NCI-H510A treated with DMSO at 0.1 percent for 48 hours (cell line): ENCODE measurements around the gene VAC14.
"Not testable (repeated sequence)": the region's sequence is repeated elsewhere in the genome, so short reads cannot be mapped to it uniquely, and the experiment has no call there.

Source experiments
- DNase-seq: peaks from one replicate; lab custom pipeline; 2025; lab: John Stamatoyannopoulos, UW

VAC14 gene

DNA sequence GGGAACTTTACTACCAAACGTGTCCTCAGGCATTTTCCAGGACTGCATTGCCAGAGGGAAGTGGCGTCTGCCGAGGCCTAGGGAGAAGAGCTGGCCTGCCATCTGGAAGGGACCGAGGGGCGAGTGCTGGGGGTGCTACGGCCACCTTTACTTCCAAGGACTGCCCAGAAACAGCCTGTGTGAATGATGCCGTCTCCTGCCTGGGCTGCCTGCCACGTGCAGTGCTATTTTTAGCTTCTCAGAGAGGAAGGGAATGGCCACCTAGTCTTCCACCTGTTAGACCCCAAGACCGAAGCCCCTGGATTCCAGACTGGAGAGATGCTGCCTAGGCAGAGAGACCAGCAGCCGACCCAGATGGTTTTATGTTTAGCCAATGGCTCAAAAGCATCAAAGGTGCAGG is 57.2 kb downstream of the VAC14 start:
- no peak for DNase-seq

DNA sequence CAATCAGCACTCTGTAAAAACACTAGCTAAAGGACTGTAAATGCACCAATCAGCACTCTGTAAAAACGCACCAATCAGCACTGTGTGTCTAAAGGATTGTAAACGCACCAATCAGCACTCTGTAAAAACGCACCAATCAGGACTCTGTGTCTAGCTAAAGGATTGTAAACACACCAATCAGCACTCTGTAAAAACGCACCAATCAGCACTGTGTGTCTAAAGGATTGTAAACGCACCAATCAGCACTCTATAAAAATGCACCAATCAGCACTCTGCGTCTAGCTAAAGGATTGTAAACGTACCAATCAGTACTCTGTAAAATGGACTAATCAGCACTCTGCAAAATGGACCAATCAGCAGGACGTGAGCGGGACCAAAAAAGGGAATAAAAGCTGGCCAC is 58.0 kb downstream of the VAC14 start:
- DNase-seq, result not testable (repeated sequence)

DNA sequence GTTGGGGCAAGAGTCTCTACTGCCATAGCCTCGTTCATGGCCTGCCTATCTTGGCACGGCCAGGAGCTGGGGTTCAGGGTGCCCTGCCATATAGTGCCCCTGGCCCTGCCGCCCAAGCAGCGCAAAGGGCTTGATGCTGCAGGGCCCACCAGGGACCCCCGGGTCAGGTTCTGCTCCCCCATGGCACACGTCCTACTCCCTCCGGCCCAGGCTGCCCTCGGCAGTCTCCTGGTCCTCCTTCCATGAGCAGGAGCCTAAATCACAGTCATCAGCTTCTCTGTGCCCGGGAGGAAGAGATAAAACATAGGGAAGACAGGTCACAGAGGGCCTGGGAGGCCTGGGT is 59.2 kb downstream of the VAC14 start:
- no peak for DNase-seq

DNA sequence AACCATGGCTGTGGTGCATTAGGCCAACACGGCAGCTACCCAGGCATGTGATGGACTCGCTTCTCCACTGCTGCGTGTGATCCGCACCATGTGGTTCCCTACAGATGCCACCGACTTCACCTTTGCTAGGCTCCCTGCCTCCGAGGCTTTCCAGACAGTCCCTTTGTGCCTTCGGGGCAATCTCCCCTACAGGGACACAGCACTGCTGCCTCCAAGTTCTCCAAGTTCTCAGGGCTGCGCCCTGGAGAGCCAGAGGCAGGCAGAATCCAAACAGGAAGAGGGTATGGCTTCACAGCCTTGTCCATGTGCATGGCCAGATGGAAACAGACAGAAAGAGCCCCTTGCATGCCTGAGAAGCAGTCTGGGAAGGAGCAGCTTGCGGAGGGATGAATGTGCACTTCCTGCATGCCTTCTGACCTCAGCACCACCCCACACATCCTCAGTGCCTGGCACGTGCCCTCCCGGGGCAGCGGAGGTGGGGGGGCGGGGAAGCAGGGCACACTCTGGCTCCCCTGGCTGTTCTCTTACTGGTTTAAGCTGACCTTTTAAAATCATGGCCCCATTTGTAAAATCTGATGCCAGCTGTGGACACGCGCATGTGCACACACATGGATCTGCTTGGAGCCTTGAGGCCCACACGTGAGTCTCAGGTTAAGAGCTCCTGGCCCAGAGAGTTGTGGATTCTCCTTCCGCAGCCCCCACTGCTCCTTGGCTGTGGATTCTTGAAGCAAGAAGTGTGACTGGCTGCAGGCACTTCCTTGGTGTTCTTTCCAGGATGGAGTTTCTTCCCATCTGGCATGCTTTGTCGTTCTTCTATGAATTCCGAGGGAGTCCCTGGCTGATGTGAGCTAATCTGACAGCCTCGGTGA is 59.8 kb downstream of the VAC14 start:
- no peak for DNase-seq

DNA sequence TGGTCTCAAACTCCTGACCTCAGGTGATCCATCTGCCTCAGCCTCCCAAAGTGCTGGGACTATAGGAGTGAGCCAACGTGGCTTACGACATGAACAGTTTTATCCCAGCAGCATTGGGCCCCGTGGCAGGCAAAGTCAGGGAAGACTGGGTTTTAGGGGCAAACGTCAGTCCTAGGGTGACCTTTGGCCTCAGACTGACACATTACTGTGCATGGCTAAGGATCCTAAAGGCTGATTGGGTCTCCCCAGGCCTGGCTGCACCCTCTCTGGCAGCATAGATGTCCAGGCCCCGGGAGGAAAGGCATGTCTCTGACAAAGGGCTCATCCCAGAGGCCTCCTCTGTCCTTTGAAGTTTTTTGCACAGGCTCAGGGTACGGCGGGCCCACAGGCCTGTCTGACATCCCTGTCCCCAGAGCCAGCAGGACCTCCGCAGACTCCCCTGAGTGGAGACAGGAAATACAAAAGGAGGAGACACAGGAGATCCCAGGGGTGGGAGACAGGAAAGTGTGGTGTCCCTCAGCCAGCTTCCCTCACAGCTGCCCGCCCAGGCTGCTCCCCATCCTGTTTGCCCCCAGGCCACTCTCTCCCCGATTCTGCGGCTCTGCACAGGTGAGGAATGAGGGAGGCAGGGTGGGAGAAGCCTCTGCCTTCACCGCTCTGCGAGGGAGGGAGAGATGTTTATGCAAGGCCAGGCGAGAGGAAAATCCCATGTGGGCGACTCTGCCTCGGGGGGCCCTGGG is 60.6 kb downstream of the VAC14 start:
- DNase-seq, result no peak

DNA sequence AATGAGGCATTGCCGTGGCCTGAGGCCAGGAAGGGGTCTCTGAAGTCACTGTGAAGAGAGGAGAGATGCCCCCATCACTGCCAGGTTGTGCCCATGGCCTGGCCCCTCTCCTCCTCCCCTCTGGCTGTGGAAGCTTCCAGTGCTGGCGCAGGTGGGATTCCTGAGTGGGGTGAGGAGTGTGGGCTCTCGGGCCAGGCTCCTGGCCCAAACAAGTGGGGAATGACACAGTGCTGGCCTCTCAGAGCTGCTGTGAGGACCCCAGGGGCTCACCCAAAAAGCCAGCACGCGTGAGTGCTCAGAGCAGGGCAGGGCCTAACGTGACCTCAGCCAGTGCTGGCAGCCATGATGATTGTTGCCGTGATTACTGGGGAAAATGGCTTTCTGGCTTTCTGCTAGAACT is 61.6 kb downstream of the VAC14 start:
- DNase-seq, result no peak

DNA sequence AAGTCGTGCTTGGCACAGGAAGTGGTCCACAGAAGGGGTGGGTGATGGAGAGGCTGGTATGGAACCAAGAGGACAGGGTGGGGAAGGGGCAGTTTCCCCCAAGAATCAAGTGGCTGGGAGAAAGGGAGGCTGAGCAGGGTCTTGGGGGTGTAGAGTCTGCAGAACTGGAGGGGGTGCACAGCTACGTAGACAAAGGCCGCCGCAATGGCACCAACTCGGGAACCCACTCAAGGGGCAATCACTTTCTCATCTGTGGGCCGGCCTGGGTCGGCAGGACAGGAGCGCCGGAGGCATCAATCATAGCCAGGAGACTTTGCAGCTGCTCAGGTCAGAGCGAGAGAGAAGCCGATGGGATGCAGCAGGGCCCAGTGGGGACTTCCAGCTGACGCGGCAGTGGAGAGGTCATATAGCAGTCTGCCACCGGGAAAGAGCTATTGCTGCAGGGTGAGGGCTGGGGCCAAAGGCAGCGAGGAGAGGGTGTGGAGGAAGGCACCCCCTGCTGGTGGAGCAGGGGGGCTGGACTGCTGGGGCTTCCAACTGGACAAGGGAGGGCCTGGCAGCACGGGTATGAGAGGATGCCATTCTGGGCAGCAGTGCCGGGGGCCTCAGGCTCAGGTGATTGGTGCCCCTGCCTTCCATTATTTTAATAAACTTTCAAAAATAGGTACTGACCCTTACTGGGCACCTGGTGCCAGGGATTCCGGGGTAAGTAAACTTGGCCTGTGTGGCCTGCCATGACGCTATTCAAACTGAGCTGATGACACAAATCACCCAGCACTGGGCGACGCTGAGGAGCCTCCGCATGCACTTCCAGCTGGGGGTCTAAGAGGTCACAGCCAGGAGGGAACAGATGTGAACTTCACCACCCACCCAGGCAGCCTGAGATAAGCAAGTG is 62.6 kb downstream of the VAC14 start:
- DNase-seq, result peak; percentile 35

DNA sequence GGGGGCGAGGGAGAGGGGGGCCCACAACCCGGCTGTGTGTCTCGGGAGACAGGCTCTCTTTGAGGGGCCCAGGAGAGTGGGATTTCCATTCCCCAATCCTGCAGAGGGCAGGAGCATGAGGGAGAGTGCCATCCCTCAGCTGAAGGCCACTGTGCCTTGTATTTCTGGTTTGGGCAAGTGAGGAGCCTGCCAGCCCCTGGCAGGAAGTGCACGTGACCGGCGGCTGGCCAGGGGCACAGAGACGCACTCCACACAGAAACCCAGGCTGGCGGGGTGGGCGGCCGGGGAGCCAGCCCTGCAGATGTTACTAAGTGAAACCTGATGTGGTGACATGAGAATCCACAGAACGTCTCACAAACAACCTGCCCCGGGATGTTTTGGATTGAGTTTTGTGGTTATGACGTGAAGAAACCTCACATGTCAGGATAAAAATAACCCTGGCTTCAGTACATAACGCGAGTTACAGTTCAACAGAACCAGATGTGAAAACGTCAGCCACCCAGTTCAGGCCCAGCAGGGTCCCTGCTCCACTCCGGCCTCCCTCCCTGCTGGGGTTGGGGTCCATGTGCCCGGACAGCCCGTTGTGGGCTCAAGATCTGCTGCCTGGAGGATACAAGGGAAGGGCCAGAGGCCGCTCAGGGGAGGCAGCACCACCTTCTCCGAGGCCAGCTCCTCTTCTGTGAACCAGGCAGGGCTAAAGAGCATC is 63.4 kb downstream of the VAC14 start:
- DNase-seq, result peak; percentile 4

DNA sequence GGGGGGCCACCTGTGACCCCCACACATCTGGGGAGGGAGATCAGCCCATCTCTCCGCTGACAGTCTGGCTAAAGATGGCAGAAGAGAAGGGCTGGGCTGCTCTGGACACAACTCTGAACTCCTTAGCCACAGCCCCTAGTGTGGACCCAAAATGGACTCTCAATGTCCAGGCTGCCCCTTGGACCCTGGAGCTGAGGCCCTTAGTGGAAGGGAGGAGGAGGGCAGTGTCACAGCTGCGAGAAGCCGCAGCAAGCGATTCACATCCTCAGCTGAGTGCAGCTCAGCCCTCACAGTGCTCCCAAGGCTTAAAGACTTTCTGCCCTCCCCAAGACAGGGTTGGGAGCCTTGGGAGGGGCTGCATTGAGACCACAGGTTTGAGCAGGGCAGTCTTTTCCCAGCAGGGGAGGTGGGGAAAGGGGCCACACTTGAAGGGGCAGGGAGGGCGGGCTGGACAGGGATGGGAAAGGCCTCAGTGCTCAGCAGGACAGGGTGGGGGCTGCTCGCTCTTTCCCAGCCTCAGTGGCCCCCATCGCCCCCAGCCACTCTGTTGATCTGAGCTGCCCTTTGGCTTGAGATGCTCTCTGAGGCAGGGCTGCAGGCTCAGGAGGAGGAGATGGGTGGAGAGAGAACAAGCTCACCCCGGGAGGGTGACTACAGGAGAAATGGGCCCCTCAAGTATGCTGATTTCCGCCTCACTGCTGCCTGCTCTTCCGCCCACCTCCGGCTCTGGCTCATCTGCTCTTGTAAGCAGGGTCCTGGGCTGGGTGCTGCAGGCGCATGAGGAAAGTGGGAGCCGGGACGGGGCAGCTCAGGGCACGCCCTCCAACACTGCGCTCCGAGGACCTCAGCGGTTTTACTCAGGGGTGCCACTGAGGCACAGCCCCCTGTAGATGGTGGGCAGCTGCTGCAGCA is 64.2 kb downstream of the VAC14 start:
- DNase-seq, result no peak

DNA sequence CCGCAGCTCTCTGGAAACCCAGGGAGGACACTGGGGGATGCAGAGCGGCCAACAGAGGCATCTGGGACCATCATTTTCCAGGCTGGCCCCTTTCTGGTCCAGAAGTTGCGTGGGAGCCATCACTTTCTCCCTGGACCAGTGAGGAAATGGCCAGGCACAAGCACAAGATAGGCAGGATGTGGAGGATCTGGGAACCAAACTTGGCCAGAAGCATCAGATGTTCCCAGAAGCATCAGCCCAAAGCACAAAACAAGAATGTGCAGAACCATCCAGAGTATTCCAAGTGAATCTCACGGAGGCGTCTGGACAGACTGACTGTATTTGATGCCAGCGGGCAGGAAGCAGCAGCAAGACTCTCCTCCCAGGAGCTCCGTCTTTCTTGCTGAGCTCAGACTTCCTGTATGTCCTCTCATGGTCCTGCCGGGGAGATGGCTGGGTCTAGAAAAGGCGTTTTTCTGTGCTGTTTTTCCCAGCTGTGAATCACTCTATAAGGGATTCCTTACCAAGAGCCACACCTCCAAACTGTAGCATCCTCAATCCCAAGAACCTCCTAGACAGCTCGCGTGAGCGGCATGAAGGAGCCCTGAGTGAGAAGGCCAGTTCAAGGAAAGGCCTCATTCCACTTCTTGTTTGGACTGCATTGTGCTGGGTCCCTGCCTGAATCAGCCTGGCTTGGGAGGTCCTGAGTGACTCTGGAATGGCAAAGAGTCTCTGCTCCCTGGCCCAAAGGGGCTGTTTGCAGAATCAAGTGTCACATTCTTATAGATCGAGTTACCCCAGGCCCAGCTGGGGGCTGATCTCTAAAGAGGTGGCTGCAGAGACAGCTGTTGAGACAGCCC is 65.6 kb downstream of the VAC14 start:
- DNase-seq, result no peak

DNA sequence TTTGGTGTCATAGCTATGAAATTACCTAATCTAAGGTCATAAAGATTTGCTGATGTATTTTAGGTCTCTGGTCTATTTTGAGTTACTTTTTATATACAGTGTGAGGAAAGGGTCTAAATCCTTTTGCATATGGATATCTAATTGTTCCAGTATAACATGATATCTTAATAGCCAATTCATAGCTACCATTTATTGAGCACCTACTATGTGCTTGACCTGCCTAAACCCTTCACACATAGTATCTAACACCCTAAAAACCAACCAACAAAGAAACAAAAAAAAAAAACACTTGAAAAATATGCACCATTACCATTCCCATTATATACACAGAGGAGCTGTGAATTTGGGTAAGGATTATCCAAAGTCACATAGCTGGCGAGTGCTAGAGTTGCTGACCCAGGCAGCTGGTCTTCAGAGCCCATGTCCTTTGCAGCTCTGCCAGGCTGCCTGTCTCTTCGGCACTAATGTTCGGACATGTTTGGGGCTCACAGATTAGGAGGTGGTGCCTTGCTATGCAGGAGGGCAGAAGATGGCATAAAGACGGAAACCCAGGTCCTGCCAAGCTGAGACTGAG is 66.3 kb downstream of the VAC14 start:
- no peak for DNase-seq

DNA sequence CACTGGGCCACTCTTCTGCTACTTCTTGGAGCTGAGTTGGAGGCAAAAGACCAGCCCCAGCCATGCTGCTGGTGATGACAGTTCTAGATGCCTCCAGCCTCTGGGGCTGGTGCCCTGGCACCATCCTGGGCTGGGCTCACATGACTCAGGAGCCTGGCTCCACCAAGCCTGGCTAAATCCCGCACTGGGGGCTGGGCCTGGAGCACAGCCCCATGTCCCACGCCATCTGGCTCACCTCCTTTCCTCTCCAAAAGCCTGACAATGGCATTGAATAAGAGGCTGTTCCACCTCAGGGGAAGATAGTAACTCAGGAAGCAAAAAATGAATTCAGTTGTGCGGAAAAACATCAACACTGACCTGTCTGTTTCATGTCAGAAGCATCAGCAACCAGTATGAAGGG is 70.0 kb downstream of the VAC14 start:
- no peak for DNase-seq

DNA sequence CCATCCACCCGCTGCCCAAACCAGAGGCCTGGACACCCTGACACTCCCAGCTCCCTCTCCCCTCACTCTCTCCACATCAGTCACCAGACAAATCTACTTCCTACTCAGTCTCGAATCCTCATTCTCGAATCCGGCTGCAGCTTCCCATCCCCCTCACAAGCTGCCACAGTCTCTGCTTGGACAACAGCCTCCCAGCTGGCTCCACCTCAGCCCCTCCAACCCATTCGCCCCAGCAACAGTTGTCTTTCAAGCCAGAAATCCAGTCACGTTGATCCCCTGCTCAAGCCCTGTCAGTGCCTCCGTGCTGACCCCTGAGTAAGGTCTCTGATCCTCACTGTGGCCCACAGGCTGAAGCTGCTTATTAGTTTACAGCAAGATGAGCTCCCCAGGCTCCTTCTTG is 70.9 kb downstream of the VAC14 start:
- DNase-seq, result no peak

DNA sequence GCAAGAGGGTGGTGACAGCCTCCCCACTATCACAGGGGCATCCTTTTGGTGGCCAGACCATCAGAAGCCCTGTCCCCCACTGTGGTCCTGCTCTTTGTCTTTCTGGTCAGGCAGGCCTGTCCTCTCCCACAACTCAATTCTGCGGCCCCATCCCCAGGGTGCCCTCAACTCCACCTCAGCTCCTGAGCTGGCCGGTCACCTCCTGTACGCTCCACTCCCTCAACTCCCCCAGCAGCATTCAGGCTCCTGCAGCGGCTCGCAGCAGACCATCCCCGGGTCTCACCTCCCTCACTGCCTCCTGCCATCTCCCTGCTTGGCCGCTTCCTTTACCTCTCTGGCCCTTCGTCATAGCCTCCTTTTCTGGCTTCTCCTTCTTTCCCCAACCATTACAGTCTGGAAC is 71.7 kb downstream of the VAC14 start:
- no peak for DNase-seq

DNA sequence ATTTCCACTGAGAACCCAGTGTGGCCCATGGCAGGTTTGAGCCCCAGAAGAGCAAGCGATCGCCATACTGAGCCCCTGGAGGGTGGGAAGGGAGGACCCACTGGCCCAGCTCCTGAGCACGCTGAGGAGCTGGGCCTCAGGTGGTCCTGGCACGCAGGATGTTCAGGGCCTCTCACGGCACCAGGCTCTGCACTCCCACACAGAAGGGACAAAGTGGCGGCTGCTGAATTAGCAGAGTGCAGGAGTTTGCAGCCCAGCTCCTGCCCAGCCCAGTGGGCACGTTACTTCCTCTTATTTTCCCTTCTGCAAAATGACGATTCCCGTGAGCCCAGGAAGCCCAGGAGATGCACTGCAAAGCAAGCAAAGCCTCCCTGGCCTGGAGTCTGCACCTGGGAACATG is 72.8 kb downstream of the VAC14 start:
- DNase-seq, result no peak

DNA sequence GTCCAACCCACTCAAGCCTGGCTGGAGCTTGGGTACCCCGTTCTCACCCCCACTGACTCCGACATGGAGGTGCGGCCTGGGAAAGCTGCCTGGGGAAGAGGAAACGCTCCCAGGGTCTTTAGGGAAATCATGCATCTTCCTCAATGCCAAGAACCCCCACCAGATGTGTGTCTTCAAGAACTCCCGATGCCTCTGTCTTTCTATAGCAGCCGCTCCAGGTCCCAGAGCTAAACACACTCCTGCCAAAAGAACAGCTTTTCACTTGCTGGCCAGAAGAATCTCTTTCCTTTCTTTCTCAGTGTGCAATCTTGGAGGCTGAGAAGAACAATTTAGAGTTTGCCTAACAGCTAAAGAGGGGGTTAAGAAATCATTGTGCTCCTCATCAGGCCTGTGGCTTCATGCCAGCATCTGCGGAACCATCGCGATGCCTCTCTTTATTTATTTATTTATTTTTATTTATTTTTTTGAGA is 74.0 kb downstream of the VAC14 start:
- no peak for DNase-seq

DNA sequence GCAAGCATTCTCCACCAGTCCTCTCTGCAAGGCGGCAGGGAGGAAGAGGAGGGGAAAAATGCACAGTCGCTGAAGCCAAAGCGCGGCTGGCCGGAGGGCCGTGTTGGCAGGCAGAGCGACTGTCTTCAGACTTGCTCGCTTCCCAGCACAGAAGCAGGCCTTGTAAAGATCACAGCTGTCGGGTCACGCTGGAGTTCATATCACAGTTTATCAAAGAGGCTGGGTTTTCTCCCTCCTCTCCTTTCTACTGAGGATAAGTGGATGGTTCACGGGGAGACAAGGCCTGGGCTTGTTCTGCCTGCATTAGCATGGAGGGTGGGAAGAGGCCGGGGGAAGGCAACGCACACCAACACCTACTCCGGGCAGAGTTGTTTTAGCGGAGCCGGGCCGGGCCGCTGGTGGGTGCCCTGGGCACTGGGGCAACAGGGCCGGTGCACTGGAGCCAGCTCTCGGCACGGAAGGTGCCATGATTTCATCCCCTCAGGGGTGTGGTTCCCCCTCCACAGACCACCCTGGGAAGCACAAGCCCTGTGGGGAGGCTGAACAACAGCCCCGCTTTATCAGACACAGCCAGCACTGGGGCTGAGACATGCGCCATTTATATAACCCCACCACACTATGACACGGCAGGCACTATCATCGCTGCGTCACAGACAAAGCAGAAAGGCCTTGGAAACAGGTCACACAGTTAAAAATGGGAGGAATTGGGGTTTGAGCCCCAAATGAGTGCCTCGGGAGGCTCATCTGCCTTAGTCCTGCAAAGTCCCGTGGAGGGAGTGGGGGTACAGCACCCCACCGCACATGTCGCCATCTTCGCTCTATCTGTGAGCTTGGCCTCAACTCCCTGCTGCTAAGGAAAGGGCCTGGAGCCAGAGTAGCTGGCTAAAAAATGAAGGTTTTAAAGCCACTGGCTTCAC is 74.8 kb downstream of the VAC14 start:
- DNase-seq, result no peak
